ENCODE data around the gene ARRDC3. TPM values are rescaled to one million over a fixed set of nuclear protein-coding genes. Genes with fewer than 3 reads are reported as not detected.

ARRDC3 gene
- total RNA-seq, 1 experiment from 2014 or later = 2.8 TPM

- Histone ChIP-seq H3K56ac (ENCODE audit: insufficient read length, low read depth, low read length) (no peak overlapping the region), H3K23ac (ENCODE audit: insufficient read length, low read depth, low read length) (no peak overlapping the region), H3T11ph (ENCODE audit: low read length) (no peak overlapping the region), H3K18ac (ENCODE audit: insufficient read length, low read depth, low read length) (no peak overlapping the region), H2AK5ac (ENCODE audit: insufficient read length, low read length) (no peak overlapping the region), H4K91ac (ENCODE audit: insufficient read length, low read depth, low read length) (no peak overlapping the region), H3K4me1 (ENCODE audit: insufficient read depth, low read length) (peaks cover 3% of the 10 kb centered on the region), H3K23me2 (ENCODE audit: insufficient read length, low read depth, low read length, poor library complexity, severe bottlenecking) (no peaks in the 10 kb centered on the region), H2AFZ (ENCODE audit: low read length) (no peak overlapping the region), H3K9me3 (ENCODE audit: control insufficient read depth, low read depth, low read length) (no peaks in the 10 kb centered on the region), H4K20me1 (ENCODE audit: control insufficient read depth, insufficient read depth, insufficient read length) (no peaks in the 10 kb centered on the region), H4K8ac (replicated peaks; ENCODE audit: insufficient read length, low read depth, low read length) (no peak overlapping the region), H2BK120ac (ENCODE audit: low read depth, low read length, poor library complexity, severe bottlenecking) (no peak overlapping the region), H3K79me1 (ENCODE audit: insufficient read depth, low read depth, low read length, poor library complexity, severe bottlenecking) (no peaks in the 10 kb centered on the region), H2BK20ac (ENCODE audit: low read depth, low read length, poor library complexity, severe bottlenecking) (no peak overlapping the region), H3K4me2 (ENCODE audit: insufficient read depth, insufficient read length, low read length) (no peak overlapping the region), H2BK15ac (ENCODE audit: low read depth, low read length) (no peak overlapping the region), H3K79me2 (ENCODE audit: insufficient read depth, low read length) (no peaks in the 10 kb centered on the region), H4K5ac (ENCODE audit: insufficient read length, low read depth, low read length) (no peak overlapping the region), H2BK12ac (ENCODE audit: insufficient read length, low read depth, low read length) (no peak overlapping the region), H3K27me3 (ENCODE audit: insufficient read depth, low read length) (no peaks in the 10 kb centered on the region), H2BK5ac (ENCODE audit: insufficient read length, low read length) (no peak overlapping the region), H3K27ac (ENCODE audit: insufficient read length, low read depth, low read length) (no peak overlapping the region), H3K9ac (ENCODE audit: extremely low read depth, insufficient read length, low read length) (no peak overlapping the region), H3K14ac (ENCODE audit: insufficient read depth, low read length) (no peak overlapping the region), H3K4ac (ENCODE audit: low read depth, low read length) (no peak overlapping the region)
- H3K27me3 Mint-ChIP-seq (ENCODE audit: low read depth) = no peaks in the 10 kb centered on the region; the same call in 1 of the 2 replicates
- H3K36me3 Mint-ChIP-seq (ENCODE audit: insufficient read depth in 1 of 3, low read depth in 3 of 3) = no peaks in the 10 kb centered on the region
- no peak overlapping the region for H3K27ac Mint-ChIP-seq
- no peaks in the 10 kb centered on the region for H3K9me3 Mint-ChIP-seq
- H3K4me1 Mint-ChIP-seq = peaks cover 9% of the 10 kb centered on the region in 2 experiments
- H3K4me3 Mint-ChIP-seq = no peak overlapping the region
- no peak for DNase-seq
- TF ChIP-seq CTCF (conservative IDR thresholded peaks at IDR 0.05) = no peak
These were observed 20.3 kb upstream of the ARRDC3 start for GRCh38 chr5:91403438-91403837.

Measured in H9 (cell line).